Mesenchymal stem cell (in vitro differentiated cells and primary cell): Measurements from ENCODE around the gene HPSE2.

Source experiments
- DNase-seq: peaks from one replicate; pipeline ENCODE4 v3.0.0-alpha.2; 2013
- H2AFZ ChIP-seq: one replicate; pipeline ENCODE4 v1.6.1; 2013; ENCODE audit warnings: low read depth, mild to moderate bottlenecking, control low read depth, inconsistent platforms, low read length, moderate library complexity
- H2AK5ac ChIP-seq: 2 replicates; pipeline ENCODE4 v1.6.1; 2013; ENCODE audit warnings: low read length, moderate library complexity, mild to moderate bottlenecking, inconsistent platforms; ENCODE audit not compliant: severe bottlenecking
- H2BK120ac ChIP-seq: one replicate; pipeline ENCODE4 v1.6.1; 2013; ENCODE audit warnings: low read depth, mild to moderate bottlenecking, inconsistent platforms, low read length, moderate library complexity
- H2BK12ac ChIP-seq, 2 experiments: one replicate each; pipeline ENCODE4 v1.6.1; 2013; ENCODE audit warnings: inconsistent platforms in 2 of 2, low read length in 2 of 2, mild to moderate bottlenecking in 2 of 2, moderate library complexity in 2 of 2, control low read depth in 1 of 2
- H2BK15ac ChIP-seq: one replicate; pipeline ENCODE4 v1.6.1; 2013; ENCODE audit warnings: mild to moderate bottlenecking, low read depth, inconsistent platforms; ENCODE audit not compliant: poor library complexity, severe bottlenecking
- H2BK5ac ChIP-seq: 2 replicates; pipeline ENCODE4 v1.6.1; 2013; ENCODE audit warnings: low read depth, mild to moderate bottlenecking, low read length, control low read depth, inconsistent platforms; ENCODE audit not compliant: poor library complexity, severe bottlenecking
- H3K14ac ChIP-seq, 2 experiments: one replicate each; pipeline ENCODE4 v1.6.1; 2013; ENCODE audit warnings: inconsistent platforms in 2 of 2, low read length in 2 of 2, control low read depth in 1 of 2, mild to moderate bottlenecking in 1 of 2, moderate library complexity in 1 of 2
- H3K18ac ChIP-seq, 2 experiments: one replicate each; pipeline ENCODE4 v1.6.1; 2013; ENCODE audit warnings: inconsistent platforms in 2 of 2, low read length in 2 of 2, control low read depth in 1 of 2, low read depth in 1 of 2, mild to moderate bottlenecking in 1 of 2
- H3K23ac ChIP-seq, 2 experiments: one replicate each; pipeline ENCODE4 v1.6.1; 2013; ENCODE audit warnings: inconsistent platforms in 2 of 2, low read length in 2 of 2, mild to moderate bottlenecking in 2 of 2, moderate library complexity in 2 of 2, control low read depth in 1 of 2
- H3K27ac ChIP-seq: 2 replicates; pipeline ENCODE4 v1.5.1; 2013; ENCODE audit warnings: mild to moderate bottlenecking, moderate library complexity, low read length, control low read depth, inconsistent platforms; ENCODE audit not compliant: poor library complexity, severe bottlenecking
- H3K27me3 ChIP-seq, 2 experiments: 2 replicates each; pipeline versions ENCODE4 v1.6.1 to v1.7.0; 2013; ENCODE audit warnings: low read length in 2 of 2, mild to moderate bottlenecking in 2 of 2, moderate library complexity in 2 of 2, control low read depth in 1 of 2, inconsistent platforms in 1 of 2; ENCODE audit not compliant: control insufficient read depth in 1 of 2, insufficient read depth in 1 of 2
- H3K36me3 ChIP-seq, 2 experiments: 2 replicates each; pipeline versions ENCODE4 v1.6.1 to v1.7.0; 2013; ENCODE audit warnings: low read length in 2 of 2, control low read depth in 1 of 2, inconsistent platforms in 1 of 2, low read depth in 1 of 2, mild to moderate bottlenecking in 1 of 2; ENCODE audit not compliant: insufficient read depth in 2 of 2, control insufficient read depth in 1 of 2
- H3K4ac ChIP-seq, 2 experiments: one replicate each; pipeline ENCODE4 v1.6.1; 2013; ENCODE audit warnings: inconsistent platforms in 2 of 2, low read length in 2 of 2, mild to moderate bottlenecking in 2 of 2, moderate library complexity in 2 of 2, control low read depth in 1 of 2, low read depth in 1 of 2
- H3K4me1 ChIP-seq: 2 replicates; pipeline ENCODE4 v1.6.1; 2013; ENCODE audit warnings: low read depth, low read length, control low read depth; ENCODE audit not compliant: control insufficient read depth, insufficient read depth
- H3K4me2 ChIP-seq: 2 replicates; pipeline ENCODE4 v1.6.1; 2013; ENCODE audit warnings: low read length, mild to moderate bottlenecking, inconsistent platforms; ENCODE audit not compliant: poor library complexity, severe bottlenecking
- H3K4me3 ChIP-seq, 2 experiments: 2 replicates each; pipeline versions ENCODE4 v1.5.1 to v1.7.0; 2013; ENCODE audit warnings: low read length in 2 of 2, mild to moderate bottlenecking in 2 of 2, control low read depth in 1 of 2, low read depth in 1 of 2; ENCODE audit not compliant: insufficient read depth in 1 of 2
- H3K79me1 ChIP-seq: replicated peaks from 2 replicates; pipeline ENCODE4 v1.6.1; 2013; ENCODE audit warnings: mild to moderate bottlenecking, control low read depth, low read length, inconsistent platforms; ENCODE audit not compliant: poor library complexity, severe bottlenecking
- H3K9ac ChIP-seq: 2 replicates; pipeline ENCODE4 v1.7.0; 2013; ENCODE audit warnings: mild to moderate bottlenecking, low read length, moderate library complexity
- H3K9me3 ChIP-seq: 2 replicates; pipeline ENCODE4 v1.7.0; 2013; ENCODE audit warnings: mild to moderate bottlenecking, low read length; ENCODE audit not compliant: control insufficient read depth
- H4K8ac ChIP-seq: one replicate; pipeline ENCODE4 v1.6.1; 2013; ENCODE audit warnings: inconsistent platforms, mild to moderate bottlenecking, low read length, moderate library complexity
- H4K91ac ChIP-seq: one replicate; pipeline ENCODE4 v1.6.1; 2013; ENCODE audit warnings: mild to moderate bottlenecking, low read length, inconsistent platforms
- WGBS: methylation state at CpG from one replicate; pipeline ENCODE4 v1.1.7; 2013; ENCODE audit warnings: mixed read lengths; 5-methylcytosine and 5-hydroxymethylcytosine counted together

HPSE2 gene

DNA sequence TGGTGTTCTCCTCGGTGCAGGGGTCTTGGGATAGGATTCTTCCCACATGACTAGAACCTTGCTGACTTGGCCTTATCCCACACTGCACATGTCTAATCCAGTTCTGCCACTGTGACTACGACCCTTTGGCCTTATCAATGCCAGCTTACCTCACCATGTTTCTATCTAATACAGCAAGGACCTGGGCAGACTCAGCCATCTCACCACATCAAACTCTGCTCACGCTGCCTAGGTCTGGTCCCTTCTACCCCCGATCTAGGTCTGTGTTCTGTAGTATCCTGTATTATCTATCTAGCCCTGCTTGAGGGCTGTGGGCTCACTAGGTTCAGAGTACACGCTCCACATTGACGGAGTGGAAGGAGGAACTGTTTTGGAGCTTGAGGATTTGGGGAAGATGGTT lies 282.4 kb downstream of the HPSE2 start:
- Histone ChIP-seq H3K4me3 (no peak overlapping the region), H3K36me3 (no peaks in the 10 kb centered on the region), H3K18ac (no peak overlapping the region), H3K23ac (no peak overlapping the region), H2AK5ac (no peak overlapping the region), H3K4ac (no peak overlapping the region), H3K79me1 (no peaks in the 10 kb centered on the region), H2BK12ac (no peak overlapping the region), H3K27me3 (no peaks in the 10 kb centered on the region), H4K91ac (no peak overlapping the region), H3K4me2 (no peak overlapping the region), H2BK15ac (no peak overlapping the region), H2BK5ac (no peak overlapping the region), H2AFZ (no peak overlapping the region), H3K14ac (no peak overlapping the region), H3K9me3 (no peaks in the 10 kb centered on the region), H3K27ac (no peak overlapping the region), H3K9ac (no peak overlapping the region), H4K8ac (no peak overlapping the region), H2BK120ac (no peak overlapping the region), H3K4me1 (no peaks in the 10 kb centered on the region)
- DNase-seq = no peak
- WGBS = 97% methylated on average over 6 of the region's 6 CpGs

DNA sequence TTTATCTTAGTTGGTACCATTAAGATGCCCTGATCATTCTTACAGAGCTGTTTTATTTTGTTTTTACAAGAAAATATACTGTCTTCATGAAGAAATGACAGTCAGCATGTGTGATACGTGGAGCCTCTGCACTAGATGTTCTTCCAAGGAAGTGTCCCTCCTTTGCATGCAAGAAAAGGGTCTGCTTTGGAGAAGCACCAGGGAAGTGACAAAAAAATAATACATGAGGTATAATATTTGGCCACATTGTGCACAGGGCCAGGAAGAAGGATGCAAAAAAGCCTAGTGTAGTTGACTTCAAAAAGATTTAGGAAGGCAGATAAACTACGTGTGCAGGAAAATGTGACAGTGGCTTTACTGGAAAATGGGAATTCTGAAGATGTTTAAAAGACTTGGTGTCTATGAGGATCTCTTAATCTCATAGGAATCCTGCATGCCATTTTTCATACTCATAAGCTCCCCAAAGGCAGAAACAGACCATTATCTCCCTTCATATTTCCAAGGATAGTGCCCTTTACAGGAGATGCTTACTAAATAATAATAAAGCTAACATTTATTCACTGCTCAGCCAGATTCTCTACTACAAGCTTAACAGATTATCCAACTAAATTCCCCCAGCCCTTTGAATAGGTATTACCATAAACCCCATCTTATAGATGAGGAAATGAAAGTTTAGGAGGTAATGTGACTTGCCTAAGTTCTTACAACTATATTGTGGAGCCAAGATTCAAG lies 284.2 kb downstream of the HPSE2 start:
- no peaks in the 10 kb centered on the region for H3K27me3 ChIP-seq
- 86% methylated on average over 2 of the region's 2 CpGs for WGBS
- H2AFZ ChIP-seq = no peak overlapping the region

DNA sequence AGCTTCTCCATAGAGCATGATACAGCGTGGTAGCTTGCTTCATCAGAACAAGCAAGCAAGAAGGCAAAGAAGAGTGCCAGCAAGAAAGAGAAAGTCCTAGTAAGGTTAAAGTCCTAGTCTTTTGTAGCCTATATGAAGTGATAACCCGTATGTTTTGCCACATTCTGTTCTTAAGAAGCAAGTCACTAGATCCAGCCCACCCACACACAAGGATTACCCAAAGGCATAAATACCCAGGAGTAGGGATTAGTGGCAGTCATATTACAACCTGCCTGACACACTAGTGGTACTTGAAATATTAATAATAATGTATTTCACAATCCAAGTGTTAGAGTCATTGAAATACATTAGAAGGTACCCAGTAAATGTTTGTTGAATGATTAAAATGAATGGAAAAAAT lies 285.5 kb downstream of the HPSE2 start:
- Histone ChIP-seq H4K8ac (no peak overlapping the region), H3K27me3 (no peaks in the 10 kb centered on the region), H3K79me1 (no peaks in the 10 kb centered on the region), H3K23ac (no peak overlapping the region), H3K9me3 (peaks cover 13% of the 10 kb centered on the region), H2AK5ac (no peak overlapping the region), H3K27ac (no peak overlapping the region), H2AFZ (no peak overlapping the region), H3K4me2 (no peak overlapping the region), H2BK12ac (no peak overlapping the region), H3K4ac (no peak overlapping the region), H2BK15ac (no peak overlapping the region), H3K9ac (no peak overlapping the region), H3K36me3 (no peaks in the 10 kb centered on the region), H3K4me3 (no peak overlapping the region), H4K91ac (no peak overlapping the region), H3K18ac (no peak overlapping the region), H2BK120ac (no peak overlapping the region), H3K14ac (no peak overlapping the region), H3K4me1 (no peaks in the 10 kb centered on the region), H2BK5ac (no peak overlapping the region)
- no peak for DNase-seq
- WGBS = 100% methylated on average over 1 of the region's 2 CpGs

More for the DNA sequence above, 284.2 kb downstream of the HPSE2 start:
- Histone ChIP-seq H2BK120ac (no peak overlapping the region), H3K23ac (no peak overlapping the region), H3K9ac (no peak overlapping the region), H3K14ac (no peak overlapping the region), H3K4ac (no peak overlapping the region), H3K4me2 (no peak overlapping the region), H3K9me3 (peaks cover 12% of the 10 kb centered on the region), H2BK5ac (no peak overlapping the region), H3K4me3 (no peak overlapping the region), H3K36me3 (no peaks in the 10 kb centered on the region), H3K4me1 (no peaks in the 10 kb centered on the region), H3K18ac (no peak overlapping the region), H4K8ac (no peak overlapping the region), H3K79me1 (no peaks in the 10 kb centered on the region), H3K27ac (no peak overlapping the region), H2AK5ac (no peak overlapping the region), H2BK15ac (no peak overlapping the region), H4K91ac (no peak overlapping the region), H2BK12ac (no peak overlapping the region)
- no peak for DNase-seq

DNA sequence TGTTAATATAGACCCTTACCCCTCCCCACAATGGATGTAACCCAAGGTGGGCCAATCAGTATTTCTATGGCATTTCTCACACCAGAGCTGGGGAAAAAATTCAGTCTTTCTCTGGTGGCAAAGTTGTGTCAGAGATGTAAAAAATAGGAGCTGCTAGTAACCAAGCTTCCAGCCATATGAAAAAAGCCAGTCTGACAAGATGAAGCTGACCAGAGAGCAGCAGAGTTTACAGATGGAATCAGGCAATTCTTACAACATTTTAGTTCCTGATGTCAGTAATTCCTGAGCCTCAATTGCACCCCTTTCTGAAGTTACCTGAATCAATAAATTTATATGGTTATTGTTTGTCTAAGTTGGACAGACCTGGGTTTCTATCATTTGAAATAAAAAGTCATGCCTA lies 286.3 kb downstream of the HPSE2 start:
- no peak overlapping the region for H3K14ac ChIP-seq
- H2BK15ac ChIP-seq = no peak overlapping the region
- no peak overlapping the region for H2AFZ ChIP-seq
- H3K4me2 ChIP-seq = no peak overlapping the region
- no peak overlapping the region for H3K18ac ChIP-seq
- H3K9me3 ChIP-seq = peaks cover 13% of the 10 kb centered on the region
- no peak for DNase-seq
- H4K91ac ChIP-seq = no peak overlapping the region
- H3K23ac ChIP-seq = no peak overlapping the region
- no peak overlapping the region for H3K4me3 ChIP-seq
- no peak overlapping the region for H2BK12ac ChIP-seq
- no peak overlapping the region for H2BK5ac ChIP-seq
- H2BK120ac ChIP-seq = no peak overlapping the region
- H3K9ac ChIP-seq = no peak overlapping the region
- H3K27me3 ChIP-seq = no peaks in the 10 kb centered on the region
- H3K4me1 ChIP-seq = no peaks in the 10 kb centered on the region
- no peak overlapping the region for H4K8ac ChIP-seq
- H2AK5ac ChIP-seq = no peak overlapping the region
- H3K36me3 ChIP-seq = no peaks in the 10 kb centered on the region
- no peaks in the 10 kb centered on the region for H3K79me1 ChIP-seq
- H3K4ac ChIP-seq = no peak overlapping the region
- no peak overlapping the region for H3K27ac ChIP-seq
